ENCODE data around the gene RSAD1.

Gene RSAD1

DNA sequence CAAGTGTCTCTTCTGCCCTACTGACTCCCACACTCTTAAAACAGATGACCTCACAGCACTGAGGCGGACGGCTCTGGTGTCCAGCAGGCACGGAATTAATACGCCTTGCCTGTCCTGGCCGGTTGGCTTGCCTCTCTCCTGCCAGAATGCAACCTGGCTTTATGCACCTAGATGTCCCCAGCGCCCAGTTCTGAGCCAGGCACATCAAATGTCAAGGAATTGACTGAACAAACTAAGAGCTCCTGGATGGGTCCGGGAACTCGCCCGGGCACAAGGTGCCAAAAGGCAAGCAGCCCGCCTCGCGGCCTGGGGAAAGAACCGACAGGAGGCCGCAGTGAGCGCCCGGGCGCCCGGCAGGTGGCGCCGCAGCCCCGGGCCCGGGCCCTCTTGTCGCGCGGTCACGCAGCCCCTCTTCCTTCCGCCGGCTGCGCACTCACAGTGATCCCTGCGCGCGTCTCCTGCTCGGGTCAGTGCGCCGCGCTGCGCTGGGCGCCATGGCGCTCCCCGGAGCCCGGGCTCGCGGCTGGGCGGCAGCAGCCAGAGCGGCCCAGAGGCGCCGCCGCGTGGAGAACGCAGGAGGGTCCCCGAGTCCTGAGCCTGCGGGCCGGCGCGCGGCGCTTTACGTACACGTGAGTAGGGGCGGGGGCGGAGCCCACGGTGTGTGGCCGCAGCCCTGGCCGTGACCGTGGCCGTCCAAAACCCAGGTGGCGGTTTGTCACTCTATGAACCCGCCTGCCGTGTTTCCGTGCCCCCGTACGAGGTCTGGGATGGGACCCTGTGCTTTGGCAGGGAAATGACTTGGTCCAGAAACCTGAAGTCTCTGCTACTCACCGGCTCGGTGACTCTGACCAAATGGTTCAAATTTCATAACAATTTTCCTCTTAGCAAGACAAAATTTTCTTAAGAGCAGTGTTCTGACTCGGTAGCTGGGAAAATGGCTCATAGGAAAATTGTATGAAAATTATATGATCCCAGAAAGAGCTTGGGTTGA is at the start of gene RSAD1:
Gene RSAD1, plus strand, starts transcription at position 470 of the 991 bp plus-strand sequence. Its CDS starts 25 bp downstream, at position 495.
- peak; percentile 92 for DNase-seq

DNA sequence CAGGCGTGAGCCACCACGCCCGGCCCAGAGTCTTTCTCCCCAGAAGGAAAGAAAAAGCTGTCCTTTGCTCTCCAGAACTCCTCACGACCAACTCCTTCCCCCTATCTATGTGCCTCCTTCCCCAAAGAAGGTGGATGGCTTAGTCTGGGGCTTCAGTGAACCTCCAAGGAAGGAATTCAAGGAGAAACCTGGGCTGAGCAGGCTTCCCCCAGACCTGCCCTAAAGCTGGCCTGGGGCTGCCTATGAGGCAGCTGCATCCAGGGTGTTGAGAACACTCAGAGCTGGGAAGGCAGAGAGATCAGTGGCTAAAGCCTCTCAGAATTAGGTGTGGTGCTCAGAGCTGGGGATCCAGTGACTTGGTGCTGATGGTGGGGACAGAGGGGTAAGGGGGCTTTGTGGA is 48.9 kb upstream of the RSAD1 start:
- DNase-seq: no peak

DNA sequence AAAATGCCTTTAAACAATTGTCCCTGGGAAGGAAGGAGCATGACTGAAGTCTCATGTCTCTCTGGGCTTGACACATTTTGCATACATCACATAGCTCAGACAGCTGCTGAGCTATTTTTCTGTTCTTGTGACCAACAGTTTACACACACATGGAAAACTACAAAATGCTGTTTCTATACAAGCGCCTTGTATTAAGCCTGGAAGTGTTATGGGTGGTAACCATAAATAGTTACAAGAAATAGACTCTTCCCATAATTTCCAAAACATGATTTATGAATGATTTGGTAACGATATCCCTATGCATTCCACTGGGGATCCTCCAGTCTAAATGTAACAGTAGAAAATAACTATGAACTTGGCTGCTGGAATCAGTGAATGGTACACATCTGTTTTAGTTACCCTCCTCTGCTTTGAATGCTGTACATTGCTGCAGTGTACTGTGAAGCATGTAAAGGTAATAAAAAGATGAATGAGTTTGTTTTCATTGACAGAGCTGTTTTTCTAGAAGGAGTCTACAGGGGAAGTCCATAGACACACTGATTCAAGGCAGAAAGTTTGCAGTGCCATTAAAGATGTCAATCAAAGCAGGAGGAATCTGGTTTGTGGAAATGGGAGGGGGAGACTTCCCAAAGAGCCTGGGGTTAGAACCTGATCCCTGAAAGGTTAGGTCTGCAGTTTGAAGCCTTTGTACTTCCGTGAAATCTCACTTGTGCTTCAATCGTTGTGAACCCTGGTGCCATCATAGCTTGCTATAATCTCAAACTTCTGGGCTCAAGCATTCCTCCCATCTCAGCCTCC is 47.6 kb upstream of the RSAD1 start:
- DNase-seq: no peak

DNA sequence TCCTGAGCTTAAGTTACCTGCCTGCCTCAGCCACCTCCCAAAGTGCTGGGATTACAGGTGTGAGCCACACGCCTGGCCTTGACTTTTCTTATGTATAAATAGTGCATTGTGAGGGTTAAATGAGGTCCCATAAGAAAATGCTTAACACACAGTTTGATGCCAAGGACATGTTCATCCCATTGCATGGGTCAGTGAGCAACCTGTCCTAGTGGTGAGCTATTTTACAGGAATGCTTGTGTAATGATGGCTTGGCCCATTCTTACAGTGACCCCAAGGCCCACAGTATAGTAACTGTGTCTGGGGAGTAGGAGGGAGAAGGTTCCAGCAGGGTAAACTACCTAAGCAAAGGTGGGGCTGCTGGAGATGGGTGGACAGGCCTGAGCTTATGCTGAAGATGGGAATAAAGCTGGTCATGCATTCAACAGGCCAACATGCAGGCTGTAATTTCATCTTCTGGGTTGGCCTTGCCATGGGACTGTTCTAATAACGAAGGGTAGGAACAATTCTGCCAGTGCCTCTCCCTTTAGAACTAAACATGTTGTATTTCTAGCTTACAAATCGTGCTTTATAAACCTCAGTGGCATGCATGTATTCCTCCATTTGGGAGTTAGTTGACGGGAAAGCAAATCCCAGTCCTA is 46.4 kb upstream of the RSAD1 start:
- no peak for DNase-seq

DNA sequence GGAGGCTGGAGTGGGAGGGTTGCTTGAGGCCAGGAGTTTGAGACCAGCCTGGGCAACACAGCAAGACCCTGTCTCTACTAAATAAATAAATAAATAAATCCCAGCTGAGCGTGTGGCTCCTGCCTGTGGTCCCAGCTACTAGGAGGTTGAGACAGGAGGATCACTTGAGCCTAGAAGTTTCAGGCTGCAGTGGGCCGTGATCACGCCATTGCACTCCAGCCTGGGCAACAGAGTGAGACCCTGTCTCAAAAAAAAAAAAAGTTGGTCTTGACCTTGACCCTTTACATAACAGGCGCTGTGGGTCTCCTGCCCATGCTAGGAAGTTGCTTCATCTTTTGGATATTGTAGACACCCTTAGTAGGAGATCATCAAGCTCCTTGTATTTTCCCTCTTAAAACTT is 41.3 kb upstream of the RSAD1 start:
- no peak for DNase-seq

DNA sequence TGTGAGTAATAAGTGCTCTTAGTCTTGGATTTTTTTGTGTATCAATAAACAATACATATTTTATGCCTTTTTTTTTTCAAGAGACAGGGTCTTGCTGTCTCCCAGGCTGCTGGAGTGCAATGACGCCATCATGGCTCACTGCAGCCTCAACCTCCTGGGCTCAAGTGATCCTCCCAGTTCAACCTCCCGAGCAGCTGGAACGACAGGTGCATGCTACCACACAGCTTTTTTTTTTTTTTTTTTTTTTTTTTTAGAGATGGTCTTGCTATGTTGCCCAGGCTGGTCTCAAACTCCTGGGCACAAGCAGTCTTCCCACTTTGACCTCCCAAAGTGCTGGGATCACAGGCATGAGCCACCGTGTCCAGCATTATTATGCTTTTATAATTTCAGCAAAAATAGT is 39.7 kb upstream of the RSAD1 start:
- DNase-seq: no peak

DNA sequence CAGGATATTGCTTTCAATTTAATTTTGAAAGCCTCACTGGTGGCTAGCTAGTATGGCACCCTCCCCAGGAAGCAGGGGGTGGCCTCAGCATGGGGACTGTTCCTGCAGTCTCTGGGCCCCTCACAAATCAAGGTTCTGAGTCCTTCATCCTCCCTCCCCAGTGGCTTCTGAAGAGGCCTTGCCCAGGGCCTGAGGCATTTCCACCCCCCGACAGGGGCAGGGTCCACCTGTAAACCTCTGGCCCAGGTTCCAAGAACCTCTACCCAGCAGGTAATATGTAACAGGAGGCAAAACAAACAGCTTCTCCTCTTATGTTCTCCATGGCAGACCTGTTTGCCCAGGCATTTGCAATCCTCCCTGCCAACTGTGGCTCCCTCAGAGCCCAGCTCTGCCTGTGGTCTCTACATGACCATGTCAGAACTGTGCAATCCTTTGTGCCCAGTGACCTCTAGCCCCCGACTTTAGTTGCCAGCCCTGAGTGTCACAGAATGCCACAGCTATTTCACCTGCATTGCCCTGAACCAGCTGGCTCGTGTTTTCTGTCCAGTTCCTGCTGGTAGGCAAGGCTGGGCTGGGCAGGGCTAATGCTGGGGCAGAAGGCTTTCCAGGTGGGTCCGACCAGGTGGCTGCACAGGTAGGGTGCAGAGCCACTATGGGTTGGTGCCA is 38.4 kb upstream of the RSAD1 start:
- no peak for DNase-seq

DNA sequence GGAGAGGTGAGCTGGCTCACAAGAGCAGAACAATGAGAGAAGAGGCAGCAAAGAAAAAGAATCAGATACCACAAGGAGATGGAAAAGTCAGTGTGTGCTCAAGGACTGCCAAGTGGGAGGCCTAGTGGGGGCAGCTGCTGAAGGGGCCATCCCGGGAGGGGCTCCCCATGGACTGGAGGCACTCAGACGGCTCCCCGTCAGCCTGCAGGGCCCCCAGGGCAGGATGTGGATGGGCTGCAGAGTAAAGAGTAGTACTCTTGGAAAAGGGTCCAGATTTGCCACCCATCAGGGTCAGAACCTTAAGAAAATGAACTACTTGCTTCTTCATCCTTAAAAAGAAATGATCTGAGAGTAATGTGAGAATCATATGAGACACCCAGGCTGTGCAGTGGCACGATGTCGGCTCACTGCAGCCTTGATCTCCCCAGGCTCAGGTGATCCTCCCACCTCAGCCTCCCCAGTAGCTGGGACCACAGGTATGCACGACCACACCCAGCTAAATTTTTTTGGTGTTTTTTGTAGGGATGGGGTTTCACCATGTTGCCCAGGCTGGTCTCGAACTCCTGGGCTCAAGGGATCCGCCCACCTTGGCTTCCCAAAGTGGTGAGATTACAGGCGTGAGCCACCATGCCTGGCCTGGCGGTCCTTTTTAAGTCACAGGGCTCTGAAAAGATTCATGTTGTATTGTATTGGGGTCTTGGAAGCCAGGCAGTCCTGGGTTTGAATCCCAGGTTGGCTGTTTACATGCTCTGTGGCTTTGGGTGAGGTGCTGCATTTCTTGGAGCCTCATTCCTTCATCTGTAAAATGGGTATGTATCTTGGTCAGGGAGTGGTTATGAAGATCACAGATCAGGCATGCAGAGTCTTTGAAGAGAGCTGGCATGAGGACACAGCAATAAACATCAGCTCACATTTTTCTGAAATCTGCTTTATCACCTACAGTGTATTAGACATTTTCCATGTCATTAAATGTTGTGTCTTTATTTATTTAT is 37.5 kb upstream of the RSAD1 start:
- DNase-seq: no peak

DNA sequence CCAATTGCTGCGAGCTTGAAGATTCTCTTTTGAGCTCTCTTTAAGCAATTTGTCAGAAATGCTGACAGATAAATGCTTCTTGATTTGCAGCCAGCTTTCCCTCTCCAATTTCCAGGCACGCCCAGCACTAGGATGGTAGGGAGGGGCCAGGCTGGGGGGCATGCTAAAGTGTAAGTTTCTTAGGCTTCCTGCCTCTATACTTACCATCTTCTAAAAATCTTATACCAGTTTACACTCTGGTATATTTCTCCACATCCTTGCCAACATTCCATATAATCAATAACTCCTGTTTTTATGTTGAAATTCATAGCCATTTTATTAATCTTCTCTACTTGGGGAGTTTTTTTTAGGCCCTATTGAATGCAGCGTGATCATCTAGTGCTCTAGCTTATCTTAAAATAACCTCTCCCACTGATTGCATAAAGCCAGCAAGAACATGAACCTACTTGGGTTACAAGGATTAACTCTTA is 35.1 kb upstream of the RSAD1 start:
- peak; percentile 31 for DNase-seq

DNA sequence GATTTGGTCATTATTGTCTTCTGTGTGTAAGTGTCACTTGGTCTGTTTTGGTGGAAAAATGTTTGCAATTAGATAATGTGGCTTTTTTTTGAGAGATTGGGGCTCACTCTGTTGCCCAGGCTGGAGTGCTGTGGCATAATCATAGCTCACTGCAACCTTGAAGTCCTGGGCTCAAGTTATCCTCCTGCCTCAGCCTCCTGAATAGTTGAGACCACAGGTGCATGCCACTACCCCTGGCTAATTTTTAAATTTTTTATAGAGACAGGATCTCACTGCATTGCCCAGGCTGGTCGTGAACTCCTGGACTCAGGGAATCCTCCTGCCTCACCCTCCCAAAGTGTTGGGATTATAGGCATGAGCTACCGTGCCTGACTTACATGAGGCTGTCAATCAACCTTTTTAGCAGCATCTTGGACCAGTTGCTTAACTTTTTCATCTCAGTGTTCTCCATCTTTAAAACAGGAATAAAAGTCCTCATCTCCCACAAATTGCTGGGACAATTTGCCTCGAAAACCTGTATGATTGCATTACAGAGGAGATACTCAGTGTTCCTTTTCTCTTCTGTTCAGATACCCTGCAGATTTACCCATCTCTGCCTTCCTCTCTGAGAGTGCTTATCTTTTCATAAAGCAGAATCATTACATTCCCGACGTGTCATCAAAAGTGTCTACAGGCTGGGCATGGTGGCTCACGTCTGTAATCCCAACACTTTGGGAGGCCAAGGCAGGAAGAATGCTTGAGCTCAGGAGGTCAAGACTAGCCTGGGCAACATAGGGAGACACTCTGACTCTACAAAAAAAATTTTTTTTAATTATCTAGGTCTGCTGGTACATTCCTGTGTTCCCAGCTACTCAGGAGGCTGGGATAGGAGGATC is 33.6 kb upstream of the RSAD1 start:
- DNase-seq: no peak

DNA sequence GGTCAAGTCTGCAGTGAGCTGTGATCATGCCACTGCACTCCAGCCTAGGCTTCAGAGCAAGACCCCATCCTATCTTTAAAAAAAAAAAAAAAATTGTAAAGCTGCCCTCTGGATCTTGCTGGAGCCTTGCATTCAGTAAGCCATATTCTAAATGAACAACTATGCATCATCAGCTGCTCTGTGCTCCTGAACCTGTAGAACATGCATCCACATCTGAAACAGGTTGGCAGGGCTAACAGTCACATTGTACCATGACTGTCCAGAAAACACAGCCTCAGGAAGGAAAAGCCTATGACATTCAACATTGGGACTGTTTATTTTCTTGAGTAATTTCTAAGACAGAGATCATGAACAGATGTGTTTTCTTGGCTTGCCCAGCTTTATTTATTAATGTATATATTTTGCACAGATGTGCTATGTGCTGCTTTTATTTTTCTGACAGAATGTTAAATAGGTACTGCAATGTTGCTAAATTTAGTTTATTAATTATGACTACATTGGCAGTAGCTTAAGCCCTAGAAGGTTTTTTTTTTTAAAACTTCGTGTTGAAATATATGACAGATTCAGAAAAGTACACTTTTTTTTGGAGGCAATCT is 32.8 kb upstream of the RSAD1 start:
- DNase-seq: no peak

DNA sequence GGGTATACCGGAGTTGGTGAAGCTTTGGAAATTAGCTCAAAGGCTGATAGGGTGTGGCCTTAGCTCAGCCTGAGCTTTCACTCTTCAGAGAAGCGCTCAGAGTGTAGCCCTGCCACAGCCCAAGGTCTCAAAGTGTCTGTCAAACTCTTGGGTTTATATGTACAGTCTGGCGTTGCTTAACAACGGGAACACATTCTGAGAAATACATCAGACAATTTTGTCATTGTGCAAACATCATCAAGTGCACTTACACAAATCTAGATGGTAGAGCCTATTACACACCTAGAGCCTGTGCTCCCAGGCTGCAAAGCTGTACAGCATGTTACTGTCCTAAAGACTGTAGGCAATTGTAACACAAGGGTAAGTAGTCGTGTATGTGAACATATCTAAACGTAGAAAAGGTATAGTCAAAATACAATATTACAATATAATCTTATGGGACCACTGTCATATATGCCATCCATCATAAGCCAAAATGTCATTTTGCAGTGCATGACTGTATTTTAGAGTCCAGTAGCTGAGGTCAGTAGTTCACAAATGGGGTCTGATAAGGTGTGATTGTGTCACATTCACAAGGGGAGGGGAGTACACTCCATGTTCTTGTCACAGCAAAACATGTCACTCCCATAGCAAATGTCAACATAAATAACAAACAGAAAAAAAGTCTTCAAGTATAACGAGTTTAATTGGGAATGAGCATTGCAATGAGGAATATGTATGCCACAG is 30.6 kb upstream of the RSAD1 start:
- no peak for DNase-seq

DNA sequence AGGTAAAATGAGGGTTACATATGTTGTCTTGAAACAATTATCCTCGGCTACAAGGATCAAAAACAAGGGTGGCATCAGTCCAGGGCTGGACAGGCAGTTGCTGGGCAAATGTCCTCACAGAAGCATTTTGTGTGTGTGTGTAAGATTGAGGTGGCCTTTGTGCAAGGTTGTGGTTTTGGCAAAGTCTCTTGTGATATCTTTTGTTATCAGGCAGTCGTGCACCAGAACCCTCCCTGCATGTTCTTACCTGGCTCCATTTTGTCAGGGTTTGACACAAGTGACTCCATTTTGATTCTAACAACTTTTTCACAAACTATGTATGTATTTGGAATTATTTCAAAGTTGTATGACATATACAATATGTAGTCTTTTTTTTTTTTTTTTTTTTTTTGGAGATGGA is 30.0 kb upstream of the RSAD1 start:
- DNase-seq: no peak

DNA sequence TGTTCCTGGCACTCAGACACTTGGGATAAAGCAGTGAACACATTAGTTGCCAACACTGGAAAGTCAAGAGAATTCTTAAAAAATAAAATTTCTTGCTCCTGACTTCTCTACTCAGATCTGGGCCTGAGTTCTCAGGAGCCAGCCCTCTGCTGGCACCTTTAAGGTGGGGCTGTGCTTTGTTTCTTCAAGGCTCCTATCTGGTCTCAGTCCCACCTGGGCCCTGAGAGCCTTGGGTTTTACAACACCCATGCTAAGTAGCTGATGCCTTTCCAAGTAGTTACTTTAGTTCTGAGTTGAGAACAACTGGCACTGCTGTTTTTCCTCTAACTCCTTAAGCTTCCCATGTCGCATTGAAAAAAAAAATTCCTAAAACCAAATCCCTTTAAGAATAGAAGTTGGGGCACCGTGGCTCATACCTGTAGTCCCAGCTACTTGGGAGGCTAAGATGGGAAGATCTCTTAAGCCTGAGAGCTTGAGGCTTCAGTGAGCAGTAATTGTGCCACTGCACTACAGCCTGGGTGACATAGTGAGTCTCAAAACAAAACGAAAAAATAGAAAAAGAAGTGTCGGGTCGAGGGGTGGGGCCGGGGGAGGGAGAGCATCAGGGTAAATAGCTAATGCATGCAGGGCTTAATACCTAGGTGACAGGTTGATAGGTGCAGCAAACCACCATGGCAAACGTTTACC is 26.6 kb upstream of the RSAD1 start:
- DNase-seq: no peak

DNA sequence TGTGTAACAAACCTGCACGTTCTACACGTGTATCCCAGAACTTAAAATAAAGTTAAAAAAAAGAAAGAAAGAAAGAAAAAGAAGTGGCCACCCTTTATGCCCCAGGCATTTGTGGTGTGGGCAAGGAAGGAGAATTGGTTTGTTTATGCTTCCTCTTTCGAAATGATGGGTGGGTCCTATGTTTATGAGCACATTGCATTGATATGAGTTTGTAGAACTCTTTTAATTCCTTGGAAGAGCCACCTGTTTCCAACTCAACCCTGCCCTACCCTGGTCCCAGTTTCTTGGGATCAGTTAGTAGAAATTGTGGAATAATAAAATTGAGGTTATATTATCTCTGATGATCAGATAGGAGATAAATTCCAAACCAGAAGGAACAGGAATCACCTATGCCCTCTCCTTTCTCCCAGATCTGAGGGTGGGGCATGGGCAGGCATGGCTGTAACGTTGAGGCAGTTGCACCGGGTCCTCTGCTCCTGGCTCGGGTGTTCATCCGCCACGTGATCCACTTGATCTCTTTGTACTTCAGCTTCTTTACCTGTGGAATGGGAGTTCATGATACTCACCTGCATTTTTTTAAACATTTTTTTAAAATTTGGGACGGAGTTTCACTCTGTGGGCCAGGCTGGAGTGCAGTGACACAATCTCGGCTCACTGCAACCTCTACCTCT is 25.9 kb upstream of the RSAD1 start:
- no peak for DNase-seq

DNA sequence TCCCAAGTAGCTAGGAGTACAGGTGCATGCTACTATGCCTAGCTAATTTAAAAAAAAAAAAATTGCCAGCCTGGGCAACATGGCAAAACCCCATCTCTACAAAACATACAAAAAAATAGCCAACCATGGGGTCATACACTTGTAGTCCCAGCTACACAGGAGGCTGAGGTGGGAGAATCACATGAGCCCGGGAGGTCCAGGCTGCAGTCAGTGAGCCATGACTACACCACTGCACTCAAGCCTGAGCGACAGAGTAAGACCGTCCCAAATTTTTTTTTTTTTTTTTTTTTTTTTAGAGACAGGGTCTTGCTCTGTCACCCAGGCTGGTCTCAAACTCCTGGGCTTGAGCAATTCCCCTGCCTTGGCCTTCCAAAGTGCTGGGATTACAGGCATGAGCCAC is 24.8 kb upstream of the RSAD1 start:
- DNase-seq: no peak

DNA sequence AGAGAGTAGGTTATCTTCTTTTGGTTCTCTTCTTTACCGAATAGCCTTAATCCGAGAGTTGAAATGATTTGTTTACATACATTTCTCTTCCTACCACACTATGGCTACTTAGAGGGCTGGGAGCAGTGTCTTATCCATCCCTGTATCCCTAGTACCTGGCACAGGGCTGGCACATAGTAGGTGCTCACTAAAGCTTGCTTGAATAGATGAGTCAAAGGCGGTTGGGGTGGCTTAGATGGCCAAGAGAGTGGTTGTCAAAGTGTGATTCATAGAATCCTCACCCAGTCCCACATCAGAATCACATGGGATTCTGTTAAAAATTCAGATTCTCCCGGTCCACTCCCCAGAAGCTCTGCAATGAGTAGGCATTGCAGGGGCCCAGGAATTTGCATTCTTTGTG is 21.0 kb upstream of the RSAD1 start:
- no peak for DNase-seq

DNA sequence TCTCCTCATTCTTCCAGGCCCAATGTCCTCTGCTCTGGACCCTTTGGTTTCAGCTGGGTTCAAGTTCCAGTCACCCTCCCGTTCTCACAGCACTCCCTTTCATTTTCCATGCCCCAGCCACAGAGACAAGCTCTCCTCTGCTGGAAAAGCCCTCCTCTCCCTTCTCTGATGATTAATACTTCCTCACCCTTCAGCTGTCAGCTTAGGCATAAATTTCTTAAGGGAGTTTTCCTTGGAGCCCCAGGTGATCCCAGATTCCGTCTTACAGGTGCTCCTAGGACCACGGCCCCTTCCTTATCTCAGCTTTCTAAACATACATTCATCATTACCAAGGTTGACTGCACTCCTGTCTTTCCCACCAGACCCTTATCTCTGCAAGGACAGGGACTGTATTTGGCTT is 20.4 kb upstream of the RSAD1 start:
- DNase-seq: no peak

All from fibroblast of skin of right biceps (primary cell).